22Rv1 (cell line): ENCODE results near the gene PDILT.
"Not testable (repeated sequence)": the region's sequence is repeated elsewhere in the genome, so short reads cannot be mapped to it uniquely, and the experiment has no call there.

Experiments
- H3K27ac ChIP-seq: fragments of 450-650 bp; 2 replicates; pipeline ENCODE4 v1.5.1; 2017
- CTCF ChIP-seq: fragments of 450-650 bp; IDR thresholded peaks from 2 replicates; pipeline ENCODE4 v1.5.1; 2017; ENCODE audit warnings: mild to moderate bottlenecking
- ZFX ChIP-seq: fragments of 450-650 bp; IDR thresholded peaks from 2 replicates; pipeline ENCODE4 v1.6.1; 2017; ENCODE audit warnings: antibody characterized with exemption, borderline replicate concordance

PDILT gene, protein sequence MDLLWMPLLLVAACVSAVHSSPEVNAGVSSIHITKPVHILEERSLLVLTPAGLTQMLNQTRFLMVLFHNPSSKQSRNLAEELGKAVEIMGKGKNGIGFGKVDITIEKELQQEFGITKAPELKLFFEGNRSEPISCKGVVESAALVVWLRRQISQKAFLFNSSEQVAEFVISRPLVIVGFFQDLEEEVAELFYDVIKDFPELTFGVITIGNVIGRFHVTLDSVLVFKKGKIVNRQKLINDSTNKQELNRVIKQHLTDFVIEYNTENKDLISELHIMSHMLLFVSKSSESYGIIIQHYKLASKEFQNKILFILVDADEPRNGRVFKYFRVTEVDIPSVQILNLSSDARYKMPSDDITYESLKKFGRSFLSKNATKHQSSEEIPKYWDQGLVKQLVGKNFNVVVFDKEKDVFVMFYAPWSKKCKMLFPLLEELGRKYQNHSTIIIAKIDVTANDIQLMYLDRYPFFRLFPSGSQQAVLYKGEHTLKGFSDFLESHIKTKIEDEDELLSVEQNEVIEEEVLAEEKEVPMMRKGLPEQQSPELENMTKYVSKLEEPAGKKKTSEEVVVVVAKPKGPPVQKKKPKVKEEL

DNA sequence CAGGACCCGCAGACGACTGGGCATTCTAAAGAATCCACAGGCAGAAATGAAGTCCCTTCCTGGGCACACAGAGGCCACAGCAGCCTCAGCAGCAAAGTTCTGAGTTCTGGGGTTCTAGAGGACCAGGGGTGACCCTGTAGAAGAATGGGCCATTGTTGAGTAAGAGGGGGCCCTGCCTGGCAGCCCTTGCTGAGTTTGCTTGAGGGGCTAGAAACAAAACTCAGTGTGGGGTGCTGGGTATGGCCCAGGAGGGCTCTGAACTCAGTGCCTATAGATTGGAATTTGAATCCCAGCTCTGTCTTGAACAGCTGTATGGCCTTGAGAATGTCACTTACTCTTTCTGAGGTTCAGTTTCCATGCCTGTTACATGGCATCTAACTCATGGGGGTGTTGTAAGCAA, at the start of gene PDILT:
TSS of gene PDILT (minus strand) at position 101 of the 400 bp plus-strand sequence. CDS start 5,437 bp downstream, outside the sequence.
- no peak for TF ChIP-seq ZFX
- no peak for TF ChIP-seq CTCF
- H3K27ac ChIP-seq = no peak within 1 kb of the TSS

DNA sequence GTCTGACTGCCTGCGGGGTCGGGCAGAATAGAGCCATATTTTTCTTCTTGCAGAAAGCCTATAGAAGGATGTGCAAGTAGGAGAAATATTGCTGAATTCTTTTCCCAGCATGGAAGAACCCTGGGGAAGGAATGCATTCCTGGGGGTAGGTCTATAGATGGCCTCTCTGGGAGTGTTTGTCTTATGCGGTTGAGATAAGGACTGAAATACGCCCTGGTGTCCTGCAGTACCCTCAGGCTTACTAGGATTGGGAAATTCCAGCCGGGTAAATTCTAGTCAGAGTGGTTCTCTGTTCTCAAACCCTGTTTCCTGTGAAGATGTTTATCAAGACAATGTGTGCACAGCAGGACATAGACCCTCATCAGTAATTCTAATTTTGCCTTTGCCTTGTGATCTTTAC, 49.1 kb upstream of the PDILT start:
- not testable (repeated sequence) for H3K27ac ChIP-seq

- not testable (repeated sequence) for H3K27ac ChIP-seq
These were observed 46.8 kb upstream of the PDILT start, which contains the start of gene ACSM2A for GRCh38 chr16:20451364-20451763. Gene ACSM2A (plus strand): TSS chr16:20451521. CDS start chr16:20460115, 8,594 bp downstream.

GRCh38 chr16:20446652-20447393, 42.3 kb upstream of the PDILT start:
- not testable (repeated sequence) for H3K27ac ChIP-seq

DNA sequence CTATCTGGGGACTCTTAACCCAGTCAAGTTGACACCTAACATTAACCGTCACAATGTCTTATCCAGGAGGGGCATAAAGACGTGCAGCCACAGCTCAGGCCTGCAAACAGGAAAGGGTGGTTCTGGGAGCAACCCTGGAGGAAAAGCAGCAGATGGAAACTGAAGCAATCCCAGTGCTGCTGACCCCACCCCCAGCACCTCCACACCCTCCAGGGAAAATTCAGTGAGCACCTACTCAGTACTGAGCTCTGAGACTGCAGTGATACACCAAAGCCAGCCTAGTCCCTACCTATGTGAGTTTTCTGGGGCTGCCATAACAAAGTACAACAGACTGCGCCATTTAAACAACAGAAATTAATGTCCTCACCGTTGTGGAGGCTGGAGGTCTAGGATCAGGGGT, 37.3 kb upstream of the PDILT start:
- H3K27ac ChIP-seq = not testable (repeated sequence)

GRCh38 chr16:20441191-20441590, 36.7 kb upstream of the PDILT start:
- no peak for TF ChIP-seq CTCF
- no peak for TF ChIP-seq ZFX
- no peak overlapping the region for H3K27ac ChIP-seq

GRCh38 chr16:20440731-20441130, 36.2 kb upstream of the PDILT start:
- H3K27ac ChIP-seq = not testable (repeated sequence)

DNA sequence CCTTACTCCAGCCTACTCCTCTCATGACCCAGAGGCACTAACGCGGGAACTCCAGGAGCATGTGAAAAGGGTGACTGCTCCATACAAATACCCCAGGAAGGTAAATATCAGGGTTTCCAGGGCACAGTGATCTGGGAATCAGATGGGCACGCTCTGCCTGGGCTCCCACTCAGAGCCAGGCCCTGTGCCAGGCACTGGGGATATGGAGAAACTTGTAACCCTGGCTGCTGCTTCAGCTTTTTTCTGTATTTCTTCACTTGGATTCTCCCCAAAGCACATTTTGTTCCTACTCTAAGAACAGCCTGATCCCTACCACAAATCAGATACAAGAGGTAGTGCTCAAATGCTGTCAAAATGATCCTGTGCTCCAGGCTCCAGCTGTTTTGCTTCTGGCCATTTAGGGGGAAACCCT, 35.3 kb upstream of the PDILT start:
- not testable (repeated sequence) for H3K27ac ChIP-seq

GRCh38 chr16:20438950-20439349, 34.4 kb upstream of the PDILT start:
- not testable (repeated sequence) for H3K27ac ChIP-seq

DNA sequence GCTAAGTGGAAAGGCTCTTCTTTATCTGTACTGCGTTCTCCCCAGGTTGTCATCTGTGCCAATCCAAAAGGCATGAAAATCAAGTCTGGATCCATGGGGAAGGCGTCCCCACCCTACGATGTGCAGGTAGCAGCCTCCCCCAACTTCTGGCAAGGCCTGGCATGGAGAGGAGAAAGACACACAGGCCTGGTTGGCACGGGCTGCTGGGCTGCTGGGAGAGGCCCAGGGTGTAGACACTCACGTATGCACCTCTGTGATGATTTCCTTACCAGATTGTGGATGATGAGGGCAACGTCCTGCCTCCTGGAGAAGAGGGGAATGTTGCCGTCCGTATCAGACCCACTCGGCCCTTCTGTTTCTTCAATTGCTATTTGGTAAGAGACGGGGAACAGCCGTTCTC, 26.4 kb upstream of the PDILT start:
- no peak for TF ChIP-seq CTCF
- no peak for TF ChIP-seq ZFX
- H3K27ac ChIP-seq = no peak overlapping the region

- H3K27ac ChIP-seq = not testable (repeated sequence)
These were observed 25.9 kb upstream of the PDILT start for GRCh38 chr16:20430480-20430879.

- H3K27ac ChIP-seq = not testable (repeated sequence)
These were observed 25.0 kb upstream of the PDILT start for GRCh38 chr16:20429499-20429898.

DNA sequence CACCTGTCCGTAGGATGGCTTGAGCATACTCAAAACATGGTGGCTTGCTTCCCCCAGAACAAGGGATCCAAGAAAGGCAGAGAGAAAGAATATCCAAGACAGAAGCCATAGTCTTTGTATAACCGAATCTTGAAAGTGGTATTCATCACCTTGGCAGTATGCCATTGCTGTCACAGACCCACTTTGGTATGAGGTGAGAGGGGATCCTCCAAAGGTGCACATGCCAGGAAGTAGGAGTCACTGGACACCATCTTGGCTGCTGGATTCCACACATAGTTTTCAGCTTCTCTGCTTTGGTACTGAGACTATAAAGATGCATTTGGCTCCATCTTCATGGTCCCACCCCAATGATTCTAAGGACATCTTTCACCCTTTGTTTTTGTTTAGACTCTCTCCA, 22.9 kb upstream of the PDILT start:
- not testable (repeated sequence) for H3K27ac ChIP-seq
